ENCODE data around the gene HOXD9.

The HOXD9 gene

GRCh38 chr2:176172007-176172894 is 49.7 kb downstream of the HOXD9 start:
- DNase-seq: no peak

- no peak for DNase-seq
Measured at GRCh38 chr2:176172895-176173566, 50.5 kb downstream of the HOXD9 start.

DNA sequence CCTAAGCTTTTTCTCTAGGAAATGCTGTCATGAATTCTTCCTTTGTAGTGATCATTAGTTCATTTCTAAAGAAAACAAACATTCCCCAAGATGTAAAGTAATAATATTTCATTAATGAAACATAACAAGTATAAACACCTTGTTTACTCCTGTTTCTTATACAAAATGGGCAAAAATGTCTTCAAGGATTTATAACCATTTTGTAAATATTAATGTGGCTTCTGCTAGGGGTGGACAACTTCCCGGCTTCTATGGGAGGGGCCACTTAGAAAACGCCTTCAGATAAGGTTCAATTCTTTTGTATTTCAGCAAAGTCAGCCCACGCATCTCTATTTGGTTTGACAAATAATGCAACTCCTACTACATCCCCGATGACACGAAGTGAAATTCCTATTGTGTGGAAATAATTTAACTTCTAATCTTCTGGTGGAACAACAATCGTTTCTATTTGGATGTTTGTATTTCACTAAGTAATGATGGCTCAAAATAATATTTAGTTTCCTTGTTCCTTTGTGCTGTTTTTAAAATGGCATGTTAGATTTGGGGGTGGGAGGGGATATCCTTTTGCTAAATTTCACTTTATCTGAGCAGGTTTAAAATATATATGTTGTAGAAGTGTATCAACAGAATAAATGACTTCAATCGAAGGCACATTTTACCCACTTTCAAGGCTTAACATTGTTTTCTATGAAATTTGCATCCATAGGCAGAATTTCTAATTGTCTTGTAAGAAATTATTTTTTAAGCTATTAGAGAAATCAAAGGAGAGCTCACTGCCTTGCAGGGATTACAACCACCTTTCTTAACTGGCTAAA is 51.3 kb downstream of the HOXD9 start:
- DNase-seq: no peak

DNA sequence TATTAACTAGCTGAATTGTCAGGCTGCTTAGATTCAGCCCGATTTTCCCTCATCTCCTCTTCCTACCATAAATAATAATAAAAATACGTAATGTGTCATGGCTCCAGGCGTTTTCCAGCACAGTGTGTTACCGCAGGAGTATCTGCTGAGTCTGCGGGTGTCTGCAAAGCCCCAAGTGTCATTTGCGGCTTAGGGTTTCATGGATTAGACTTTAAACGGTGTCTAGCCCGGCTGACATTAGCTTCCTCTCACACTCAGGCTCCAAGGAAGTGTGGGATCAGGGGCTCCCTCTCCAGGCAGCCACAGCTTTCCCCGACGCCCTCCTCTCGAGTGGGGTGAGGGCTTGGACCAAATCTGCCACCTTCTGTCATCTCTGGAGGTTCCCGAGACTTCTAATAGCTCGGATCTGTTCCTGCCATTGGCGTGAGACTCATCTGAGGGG is 51.9 kb downstream of the HOXD9 start:
- DNase-seq: no peak
